Fibroblast of upper back skin (primary cell): ENCODE results near the gene CRADD.
"Not testable (repeated sequence)": the region's sequence is repeated elsewhere in the genome, so short reads cannot be mapped to it uniquely, and the experiment has no call there.

Experiments used
- DNase-seq: peaks from one replicate; pipeline ENCODE4 v3.0.0-alpha.2; 2013

CRADD gene

GRCh38 chr12:93708952-93709351, 31.8 kb downstream of the CRADD start:
- DNase-seq: no peak

DNA sequence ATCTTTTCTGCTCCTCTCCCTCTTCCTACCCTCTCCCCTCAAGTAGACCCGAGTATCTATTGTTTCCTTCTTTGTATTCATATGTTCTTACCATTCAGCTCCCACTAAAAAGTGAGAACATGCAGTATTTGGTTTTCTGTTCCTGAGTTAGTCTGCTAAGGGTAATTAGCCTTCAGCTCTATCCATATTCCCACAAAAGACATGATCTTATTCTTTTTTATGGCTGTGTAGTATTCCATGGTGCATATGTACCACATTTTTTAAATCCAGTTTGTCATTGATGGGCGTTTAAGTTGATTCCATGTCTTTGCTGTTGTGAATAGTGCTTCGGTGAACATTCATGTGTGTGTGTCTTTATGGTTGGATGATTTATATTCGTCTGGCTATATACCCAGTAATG, 32.2 kb downstream of the CRADD start:
- no peak for DNase-seq

GRCh38 chr12:93710574-93710926, 33.4 kb downstream of the CRADD start:
- no peak for DNase-seq

DNA sequence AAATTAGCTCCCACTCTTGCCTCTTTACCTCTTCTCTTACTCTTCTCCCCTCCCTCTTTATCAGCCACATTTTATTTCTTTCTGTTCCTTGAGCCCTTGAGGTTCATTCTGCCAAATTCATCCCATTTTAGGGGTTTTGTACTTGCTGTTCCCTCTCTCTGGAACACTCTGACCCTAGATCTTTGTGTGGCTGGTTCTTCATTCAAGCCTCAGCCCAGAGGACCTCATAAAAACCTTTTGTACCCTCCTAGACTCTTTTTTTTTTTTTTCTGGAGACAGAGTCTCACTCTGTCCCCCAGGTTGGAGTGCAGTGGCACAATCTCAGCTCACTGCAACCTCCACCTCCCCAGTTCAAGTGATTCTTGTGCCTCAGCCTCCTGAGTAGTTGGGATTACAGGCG, 34.3 kb downstream of the CRADD start:
- DNase-seq: not testable (repeated sequence)

DNA sequence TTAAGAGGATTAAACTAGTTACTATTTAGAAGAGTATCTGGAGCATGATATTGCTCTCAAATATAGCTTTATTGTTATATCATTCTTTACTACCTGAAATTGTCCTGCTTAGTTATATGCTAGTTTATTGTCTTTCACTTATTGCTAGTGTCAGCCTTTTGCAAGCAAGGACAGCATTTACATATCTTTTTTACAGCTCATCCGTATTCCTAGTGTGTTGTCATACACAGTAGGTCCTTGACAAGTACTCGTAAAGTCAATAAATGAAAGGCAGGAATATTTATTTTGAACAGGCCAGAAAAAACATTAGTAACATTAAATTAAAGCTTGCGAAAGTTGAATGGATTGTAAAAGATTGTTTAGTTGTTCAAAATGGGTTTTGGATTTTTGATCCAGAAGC, 35.0 kb downstream of the CRADD start:
- no peak for DNase-seq

- DNase-seq: no peak
Measured at GRCh38 chr12:93713060-93713459, 35.9 kb downstream of the CRADD start.

DNA sequence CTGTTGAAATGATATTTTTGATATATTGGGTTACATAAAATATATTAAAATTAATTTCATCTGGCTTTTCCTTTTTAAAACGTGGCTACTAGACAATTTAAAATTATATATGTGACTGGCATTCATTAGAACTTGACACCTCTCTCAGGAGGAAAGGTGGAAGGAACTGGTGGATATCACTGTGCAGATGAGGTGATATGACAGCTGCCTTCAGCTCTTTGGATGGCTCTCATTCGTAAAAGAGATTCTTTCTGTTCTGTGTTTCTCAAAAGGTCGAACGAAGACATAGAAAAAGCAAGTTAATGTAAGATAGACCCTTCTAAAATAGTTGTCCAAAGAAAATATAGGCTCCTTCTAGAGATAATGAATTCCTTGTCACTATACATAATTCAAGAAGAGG, 36.6 kb downstream of the CRADD start:
- DNase-seq: no peak

- no peak for DNase-seq
Measured at GRCh38 chr12:93714382-93714781, 37.2 kb downstream of the CRADD start.

DNA sequence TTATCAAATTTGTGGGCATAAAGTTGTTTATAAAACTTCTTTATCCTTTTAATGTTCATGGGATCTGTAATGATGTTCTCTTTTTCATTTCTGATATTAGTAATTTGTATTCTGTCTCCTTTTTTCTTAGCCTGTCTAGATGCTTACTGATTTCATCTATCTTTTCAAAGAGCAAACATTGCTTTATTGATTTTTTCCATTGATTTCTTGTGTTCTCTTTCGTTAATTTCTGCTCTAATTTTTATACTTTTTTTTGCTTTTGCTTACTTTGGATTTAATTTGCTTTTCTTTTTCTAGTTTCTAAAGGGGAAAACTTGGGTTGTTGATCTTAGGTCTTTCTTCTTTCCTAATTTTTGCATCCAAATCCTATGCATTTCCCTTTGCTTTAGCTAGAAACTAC, 42.5 kb downstream of the CRADD start:
- DNase-seq: no peak

DNA sequence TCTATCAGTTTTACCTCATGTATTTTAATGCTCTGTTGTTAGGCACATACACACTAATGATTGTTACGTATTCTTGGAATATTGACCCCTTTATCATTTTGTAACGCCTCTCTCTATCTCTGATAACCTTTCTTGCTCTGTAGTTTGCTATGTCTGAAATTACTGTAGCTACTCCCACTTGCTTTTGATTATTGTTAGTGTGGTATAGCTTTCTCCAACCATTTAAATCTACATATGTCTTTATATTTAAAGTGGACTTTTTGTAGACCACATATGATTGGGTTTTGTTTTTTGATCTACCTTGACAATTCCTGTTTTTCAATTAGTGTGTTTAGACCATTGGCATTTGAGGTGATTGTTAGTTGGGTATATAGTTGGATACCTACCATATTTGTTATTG, 43.4 kb downstream of the CRADD start:
- DNase-seq: no peak

DNA sequence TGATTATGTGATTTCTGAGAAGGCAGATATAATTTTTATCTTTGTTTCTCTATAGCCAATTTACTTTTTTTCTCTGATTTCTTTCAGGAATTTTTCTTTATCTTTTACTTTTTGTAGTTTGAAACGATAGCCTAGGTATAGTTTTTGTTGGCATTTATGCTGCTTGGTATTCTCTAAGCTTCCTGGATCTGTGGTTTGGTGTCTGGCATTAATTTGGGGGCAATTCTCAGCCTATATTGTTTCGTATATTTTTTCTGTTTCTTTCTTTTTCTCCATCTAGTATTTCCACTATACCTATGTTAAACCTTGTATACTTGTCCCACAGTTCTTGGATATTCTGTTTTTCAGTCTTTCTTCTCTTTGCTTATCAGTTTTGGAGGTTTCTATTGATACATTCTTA, 45.0 kb downstream of the CRADD start:
- DNase-seq: no peak

GRCh38 chr12:93722835-93723567, 45.8 kb downstream of the CRADD start:
- no peak for DNase-seq

DNA sequence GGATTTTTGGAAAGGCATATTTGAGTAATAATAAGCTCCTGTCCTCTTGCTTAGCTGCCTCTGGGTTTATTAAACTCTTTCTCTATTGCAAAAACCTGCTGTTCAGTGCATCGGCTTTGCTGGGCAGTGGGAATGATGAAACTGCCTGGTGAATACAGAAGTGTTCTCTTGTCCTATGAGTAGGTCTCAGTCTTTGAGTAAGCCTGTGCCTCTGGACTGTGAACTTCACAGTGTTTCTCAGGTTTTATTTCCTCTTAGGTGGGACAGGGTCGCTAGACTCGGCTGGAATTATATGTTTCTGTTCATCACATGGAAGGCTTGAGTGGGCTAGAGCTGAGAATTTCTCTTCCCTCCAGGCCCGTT, 46.4 kb downstream of the CRADD start:
- DNase-seq: no peak

- no peak for DNase-seq
Measured at GRCh38 chr12:93725531-93725930, 48.4 kb downstream of the CRADD start.

- no peak for DNase-seq
Measured at GRCh38 chr12:93727195-93727811, 50.1 kb downstream of the CRADD start.

GRCh38 chr12:93727911-93728310, 50.7 kb downstream of the CRADD start:
- no peak for DNase-seq

DNA sequence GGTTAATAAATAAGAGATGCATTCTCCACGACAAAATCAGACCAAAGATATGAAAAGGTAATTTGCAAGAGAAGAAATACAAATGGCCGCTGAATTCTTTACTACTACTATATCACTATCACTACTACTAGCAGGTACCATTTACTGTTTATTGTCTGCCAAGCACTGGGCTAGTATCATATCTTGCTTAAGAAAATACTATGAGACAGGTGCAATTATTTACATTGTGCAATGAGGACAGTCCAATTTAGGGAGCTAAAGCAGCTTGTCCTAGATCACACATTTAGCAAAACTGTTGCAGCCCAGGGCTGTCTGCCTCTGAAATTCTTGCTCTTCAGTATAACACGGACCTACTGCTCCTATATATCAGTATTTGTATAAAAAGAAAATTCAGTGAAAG, 52.8 kb downstream of the CRADD start:
- no peak for DNase-seq

- no peak for DNase-seq
Measured at GRCh38 chr12:93733358-93733757, 56.2 kb downstream of the CRADD start.

- DNase-seq: no peak
Measured at GRCh38 chr12:93733928-93734327, 56.8 kb downstream of the CRADD start.

GRCh38 chr12:93734784-93735183, 57.6 kb downstream of the CRADD start:
- DNase-seq: no peak

DNA sequence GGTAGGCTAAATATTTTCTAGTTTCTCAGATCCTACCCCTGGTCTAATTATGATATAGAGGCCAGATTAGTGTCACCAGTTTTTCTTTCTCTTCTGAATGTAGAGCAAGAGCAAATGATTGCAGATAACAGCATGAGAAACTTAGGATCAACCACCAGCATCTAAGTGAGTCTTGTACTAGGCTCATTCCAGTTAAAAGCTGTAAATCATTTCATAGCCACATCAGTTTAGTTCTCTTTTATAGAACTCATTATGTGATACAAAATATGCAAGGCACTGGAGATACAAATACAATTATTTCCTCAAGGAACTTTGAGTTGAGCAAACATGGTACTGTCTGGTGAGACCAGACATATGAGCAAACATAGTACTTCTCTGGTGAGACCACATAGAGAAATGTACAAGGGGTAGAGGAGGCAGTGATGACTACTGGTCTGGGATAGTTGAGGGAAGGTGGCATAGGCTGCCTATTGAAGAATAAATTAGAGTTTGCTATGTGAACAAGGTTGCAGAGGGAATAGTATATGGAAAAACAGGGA, 59.5 kb downstream of the CRADD start:
- DNase-seq: no peak

DNA sequence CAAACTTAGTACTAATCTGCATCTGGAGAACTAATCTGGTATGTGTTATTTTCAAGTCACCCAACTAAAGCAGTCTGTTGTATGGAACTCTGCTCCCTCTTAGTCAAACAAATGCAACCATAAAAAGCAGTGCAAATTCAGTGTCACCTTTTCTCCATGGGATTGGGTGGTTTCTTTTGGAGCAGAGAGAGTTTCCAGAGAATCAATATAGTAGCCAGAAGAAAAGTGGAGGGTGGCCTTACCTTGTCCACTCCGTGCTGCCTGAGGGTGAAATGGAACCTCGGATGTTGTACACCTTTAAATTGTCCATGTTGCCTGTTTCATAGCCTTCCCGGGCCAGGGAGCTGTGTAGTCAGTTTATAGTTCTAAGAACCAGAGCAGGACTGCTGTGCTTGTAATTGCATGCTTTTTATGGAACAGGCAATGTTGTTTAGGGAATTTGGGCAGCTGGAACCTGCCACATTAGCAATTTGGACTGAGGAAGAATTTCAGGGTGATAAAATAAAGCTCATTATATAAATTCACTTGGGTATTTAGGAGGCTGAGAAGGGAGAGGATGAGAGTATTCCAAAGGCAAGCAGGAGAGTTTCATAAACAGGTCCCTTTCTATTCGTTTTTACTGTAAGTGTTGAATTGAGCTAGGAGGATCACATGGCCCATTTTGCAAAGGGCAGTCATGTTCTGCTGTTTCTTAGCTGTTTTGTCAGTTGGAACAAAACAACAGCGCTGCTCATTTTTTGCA, 60.5 kb downstream of the CRADD start:
- DNase-seq: no peak

DNA sequence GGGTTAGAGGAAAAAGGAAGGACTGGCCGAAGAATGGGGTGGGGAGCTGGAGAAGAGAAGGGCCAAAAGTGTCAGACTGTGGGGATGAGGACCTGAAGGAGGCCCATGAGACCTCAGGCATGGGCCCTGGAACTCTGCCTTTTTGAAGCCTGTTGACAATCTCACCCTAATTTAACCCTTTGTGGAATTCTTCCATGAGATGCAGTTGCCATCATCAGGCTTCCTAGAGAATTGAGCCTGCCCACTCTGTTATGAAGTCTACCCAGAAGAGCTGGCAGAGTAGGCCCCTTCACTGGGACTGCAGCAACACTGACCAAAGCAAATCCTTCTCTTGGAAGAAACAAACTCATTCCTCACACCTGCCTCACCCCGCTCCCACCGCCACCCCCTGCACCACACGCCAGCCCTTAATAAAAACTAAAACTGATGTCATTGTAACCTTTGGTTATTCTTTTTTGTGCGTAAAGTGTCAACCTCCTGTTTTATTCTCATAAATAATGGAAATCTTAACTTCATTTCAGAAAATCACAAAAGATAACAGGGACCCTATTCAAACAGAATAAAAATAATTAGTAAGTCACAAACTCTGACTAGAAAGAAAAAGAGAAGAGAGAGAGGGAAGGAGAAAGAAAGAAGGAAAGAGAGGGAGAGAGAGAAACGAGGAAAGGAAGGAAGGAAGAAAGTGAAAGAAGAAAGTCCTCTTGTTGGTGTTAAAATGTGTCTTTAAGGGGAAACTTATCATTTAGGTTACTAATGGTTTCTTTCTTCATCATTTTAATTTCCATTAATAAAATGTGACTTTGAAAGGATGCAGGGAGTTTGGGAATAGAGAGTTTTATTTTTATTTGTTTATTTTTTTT, 61.3 kb downstream of the CRADD start:
- no peak for DNase-seq
